Chondrocyte (in vitro differentiated cells): Measurements from ENCODE around the gene TRIM62. TPM values are rescaled to one million over a fixed set of nuclear protein-coding genes. Genes with fewer than 3 reads are reported as not detected.
"Not testable (repeated sequence)": the region's sequence is repeated elsewhere in the genome, so short reads cannot be mapped to it uniquely, and the experiment has no call there.

Experiments used
- DNase-seq: peaks from one replicate; pipeline ENCODE4 v3.0.0; 2021; ENCODE audit warnings: mixed read lengths, low spot score
- H3K27ac Mint-ChIP-seq: one replicate; pipeline ENCODE4 v1.8.0; 2021; ENCODE audit warnings: mild to moderate bottlenecking, moderate library complexity, mixed read lengths; ENCODE audit not compliant: unreplicated experiment
- H3K27me3 Mint-ChIP-seq: 2 replicates; pipeline ENCODE4 v1.8.0; 2021; ENCODE audit warnings: low read depth, mixed read lengths
- H3K36me3 Mint-ChIP-seq: 2 replicates; pipeline ENCODE4 v1.8.0; 2021; ENCODE audit warnings: low read depth, mixed read lengths
- H3K4me1 Mint-ChIP-seq: 2 replicates; pipeline ENCODE4 v1.8.0; 2021; ENCODE audit warnings: low read depth, mild to moderate bottlenecking, mixed read lengths
- H3K4me3 Mint-ChIP-seq: one replicate; pipeline ENCODE4 v1.8.0; 2021; ENCODE audit warnings: mild to moderate bottlenecking, moderate library complexity, mixed read lengths; ENCODE audit not compliant: unreplicated experiment
- H3K9me3 Mint-ChIP-seq: 2 replicates; pipeline ENCODE4 v1.8.0; 2021; ENCODE audit warnings: low read depth, mixed read lengths
- CTCF ChIP-seq: fragments of 200-600 bp; sonication (generic); IDR thresholded peaks from 2 replicates; pipeline ENCODE4 v1.5.0; 2021; ENCODE audit warnings: antibody characterized with exemption, mild to moderate bottlenecking, moderate library complexity
- total RNA-seq: library from RNA; stranded (reverse); gene quantifications from 3 replicates; pipeline ENCODE4 v1.2.1, GENCODE V29; 2021

The TRIM62 gene
- total RNA-seq, 1 donor from 2014 or later, result 17.3 TPM

- no peaks in the 10 kb centered on the region for H3K36me3 Mint-ChIP-seq
- no peak overlapping the region for H3K4me3 Mint-ChIP-seq
- peaks cover 27% of the 10 kb centered on the region for H3K4me1 Mint-ChIP-seq
- no peak for DNase-seq
- H3K27me3 Mint-ChIP-seq, result no peaks in the 10 kb centered on the region
- H3K27ac Mint-ChIP-seq, result peak overlapping the region; percentile 51
- no peak for TF ChIP-seq CTCF
- H3K9me3 Mint-ChIP-seq, result no peaks in the 10 kb centered on the region
Measured at GRCh38 chr1:33141216-33141615, 40.6 kb downstream of the TRIM62 start.

GRCh38 chr1:33140153-33141149, 41.4 kb downstream of the TRIM62 start:
- peaks cover under 1% of the 10 kb centered on the region for H3K36me3 Mint-ChIP-seq
- no peak overlapping the region for H3K27ac Mint-ChIP-seq
- DNase-seq, result no peak
- H3K4me1 Mint-ChIP-seq, result peaks cover 27% of the 10 kb centered on the region
- H3K27me3 Mint-ChIP-seq, result no peaks in the 10 kb centered on the region
- TF ChIP-seq CTCF, result peak; percentile 65
- H3K4me3 Mint-ChIP-seq, result no peak overlapping the region
- no peaks in the 10 kb centered on the region for H3K9me3 Mint-ChIP-seq

GRCh38 chr1:33137800-33138199, 44.0 kb downstream of the TRIM62 start:
- DNase-seq, result no peak
- Mint-ChIP-seq H3K4me3 (no peak overlapping the region), H3K9me3 (no peaks in the 10 kb centered on the region), H3K27me3 (no peaks in the 10 kb centered on the region), H3K4me1 (peaks cover 8% of the 10 kb centered on the region), H3K36me3 (peaks cover 2% of the 10 kb centered on the region), H3K27ac (no peak overlapping the region)
- TF ChIP-seq CTCF, result peak; percentile 77

- not testable (repeated sequence) for H3K4me1 Mint-ChIP-seq, H3K9me3 Mint-ChIP-seq, H3K4me3 Mint-ChIP-seq, H3K27ac Mint-ChIP-seq, DNase-seq, H3K36me3 Mint-ChIP-seq, H3K27me3 Mint-ChIP-seq
Measured at GRCh38 chr1:33136041-33136440, 45.8 kb downstream of the TRIM62 start.

- DNase-seq, result no peak
- H3K36me3 Mint-ChIP-seq, result peaks cover 9% of the 10 kb centered on the region
- no peak overlapping the region for H3K4me3 Mint-ChIP-seq
- no peaks in the 10 kb centered on the region for H3K4me1 Mint-ChIP-seq
- H3K27ac Mint-ChIP-seq, result no peak overlapping the region
- H3K27me3 Mint-ChIP-seq, result no peaks in the 10 kb centered on the region
- peaks cover 3% of the 10 kb centered on the region for H3K9me3 Mint-ChIP-seq
- no peak for TF ChIP-seq CTCF
Measured at GRCh38 chr1:33133478-33134105, 48.3 kb downstream of the TRIM62 start.
